ENCODE data around the gene SMIM5.

SMIM5 gene

GRCh38 chr17:75604034-75604695 is 29.1 kb upstream of the SMIM5 start:
- no peak overlapping the region for H3K4me3 ChIP-seq (ENCODE audit: extremely low read depth, insufficient read depth, low read length, poor library complexity, severe bottlenecking)
- peaks cover 3% of the 10 kb centered on the region for H3K4me1 ChIP-seq (ENCODE audit: control insufficient read depth, insufficient read depth, low read length, poor library complexity, severe bottlenecking)
- H3K9me3 ChIP-seq (ENCODE audit: control insufficient read depth, low read length), result no peaks in the 10 kb centered on the region
- no peak overlapping the region for H3K27ac ChIP-seq (ENCODE audit: low read depth, low read length, severe bottlenecking)
- WGBS, 2 experiments (ENCODE audit: insufficient coverage in 2 of 2), result 87 to 91% methylated on average over 7 to 8 of the region's 12 CpGs
- H3K36me3 ChIP-seq (ENCODE audit: control insufficient read depth, insufficient read depth, low read length), result no peaks in the 10 kb centered on the region

- no peaks in the 10 kb centered on the region for H3K36me3 ChIP-seq (ENCODE audit: control insufficient read depth, insufficient read depth, low read length)
- H3K9me3 ChIP-seq (ENCODE audit: control insufficient read depth, low read length), result no peaks in the 10 kb centered on the region
- H3K4me1 ChIP-seq (ENCODE audit: control insufficient read depth, insufficient read depth, low read length, poor library complexity, severe bottlenecking), result peaks cover 3% of the 10 kb centered on the region
- no peak overlapping the region for H3K4me3 ChIP-seq (ENCODE audit: extremely low read depth, insufficient read depth, low read length, poor library complexity, severe bottlenecking)
- WGBS, 2 experiments (ENCODE audit: insufficient coverage in 2 of 2), result 88 to 90% methylated on average over 10 to 11 of the region's 16 CpGs
- H3K27ac ChIP-seq (ENCODE audit: low read depth, low read length, severe bottlenecking), result no peak overlapping the region
These were observed 27.4 kb upstream of the SMIM5 start for GRCh38 chr17:75605790-75606189.

DNA sequence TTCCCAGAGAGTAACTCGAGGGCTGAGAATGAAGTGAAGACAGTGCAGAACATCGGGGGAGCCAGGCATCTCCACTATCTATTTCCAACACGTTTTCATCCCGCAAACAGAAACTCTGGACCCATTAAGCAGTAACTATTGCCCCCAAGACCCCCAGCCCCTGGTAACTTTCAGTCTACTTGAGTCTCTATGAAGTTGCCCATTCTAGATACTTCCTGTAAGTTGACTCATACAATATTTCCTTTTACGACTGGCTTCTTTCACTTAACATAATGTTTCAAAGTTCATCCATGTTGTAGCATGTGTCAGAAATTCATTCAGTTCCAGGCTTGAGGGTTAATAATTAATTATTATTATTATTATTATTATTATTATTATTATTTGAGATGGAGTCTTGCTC is 26.1 kb upstream of the SMIM5 start:
- H3K4me3 ChIP-seq (ENCODE audit: extremely low read depth, insufficient read depth, low read length, poor library complexity, severe bottlenecking), result no peak overlapping the region
- no peak overlapping the region for H3K27ac ChIP-seq (ENCODE audit: low read depth, low read length, severe bottlenecking)
- H3K4me1 ChIP-seq (ENCODE audit: control insufficient read depth, insufficient read depth, low read length, poor library complexity, severe bottlenecking), result peaks cover 3% of the 10 kb centered on the region
- no peaks in the 10 kb centered on the region for H3K9me3 ChIP-seq (ENCODE audit: control insufficient read depth, low read length)
- WGBS, 2 experiments (ENCODE audit: insufficient coverage in 2 of 2), result 88 to 100% methylated on average over 3 of the region's 5 CpGs
- no peaks in the 10 kb centered on the region for H3K36me3 ChIP-seq (ENCODE audit: control insufficient read depth, insufficient read depth, low read length)

- Histone ChIP-seq H3K27ac (ENCODE audit: low read depth, low read length, severe bottlenecking) (no peak overlapping the region), H3K36me3 (ENCODE audit: control insufficient read depth, insufficient read depth, low read length) (no peaks in the 10 kb centered on the region)
- WGBS, 2 experiments (ENCODE audit: insufficient coverage in 2 of 2), result 89 to 91% methylated on average over 23 of the region's 25 CpGs
These were observed 22.9 kb upstream of the SMIM5 start for GRCh38 chr17:75610103-75610984.

DNA sequence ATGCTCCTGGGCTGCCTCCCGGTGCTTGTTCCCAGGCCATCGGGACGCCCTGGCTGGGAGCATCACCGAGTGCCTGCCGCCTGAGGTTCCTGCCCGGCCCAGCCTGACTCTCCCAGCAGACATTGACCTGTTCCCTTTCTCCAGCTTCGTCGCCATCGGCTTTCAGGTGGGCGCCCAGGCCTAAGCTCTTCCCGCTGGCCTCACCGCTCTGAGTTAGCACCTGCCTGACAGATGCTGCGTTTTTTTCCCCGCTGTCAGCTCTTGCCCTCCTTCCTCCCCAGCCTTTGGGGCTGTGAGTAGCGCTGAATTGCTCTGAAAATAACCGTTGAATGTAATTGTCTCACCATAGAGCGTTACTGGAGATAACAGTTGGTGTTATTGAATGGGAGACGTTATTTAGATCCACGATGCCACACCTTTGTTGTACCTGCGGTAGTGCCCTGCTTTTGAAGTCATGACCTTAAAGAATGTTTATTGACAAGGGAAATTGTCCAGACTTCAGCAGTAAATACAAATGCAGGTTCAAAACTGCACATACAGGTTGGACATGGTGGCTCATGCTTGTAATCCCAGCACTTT is 21.3 kb upstream of the SMIM5 start:
- H3K36me3 ChIP-seq (ENCODE audit: control insufficient read depth, insufficient read depth, low read length), result no peaks in the 10 kb centered on the region
- no peaks in the 10 kb centered on the region for H3K9me3 ChIP-seq (ENCODE audit: control insufficient read depth, low read length)
- H3K4me1 ChIP-seq (ENCODE audit: control insufficient read depth, insufficient read depth, low read length, poor library complexity, severe bottlenecking), result no peaks in the 10 kb centered on the region
- no peak overlapping the region for H3K4me3 ChIP-seq (ENCODE audit: extremely low read depth, insufficient read depth, low read length, poor library complexity, severe bottlenecking)
- WGBS, 2 experiments (ENCODE audit: insufficient coverage in 2 of 2), result 91 to 96% methylated on average over 14 to 20 of the region's 20 CpGs
- no peak overlapping the region for H3K27ac ChIP-seq (ENCODE audit: low read depth, low read length, severe bottlenecking)

More at GRCh38 chr17:75610103-75610984, 22.9 kb upstream of the SMIM5 start:
- Histone ChIP-seq H3K9me3 (ENCODE audit: control insufficient read depth, low read length) (no peaks in the 10 kb centered on the region), H3K4me1 (ENCODE audit: control insufficient read depth, insufficient read depth, low read length, poor library complexity, severe bottlenecking) (no peaks in the 10 kb centered on the region), H3K4me3 (ENCODE audit: extremely low read depth, insufficient read depth, low read length, poor library complexity, severe bottlenecking) (no peak overlapping the region)

- Histone ChIP-seq H3K4me1 (ENCODE audit: control insufficient read depth, insufficient read depth, low read length, poor library complexity, severe bottlenecking) (no peaks in the 10 kb centered on the region), H3K4me3 (ENCODE audit: extremely low read depth, insufficient read depth, low read length, poor library complexity, severe bottlenecking) (no peak overlapping the region), H3K36me3 (ENCODE audit: control insufficient read depth, insufficient read depth, low read length) (no peaks in the 10 kb centered on the region), H3K27ac (ENCODE audit: low read depth, low read length, severe bottlenecking) (no peak overlapping the region), H3K9me3 (ENCODE audit: control insufficient read depth, low read length) (no peaks in the 10 kb centered on the region)
- 88 to 92% methylated on average over 18 to 27 of the region's 27 CpGs for WGBS, 2 experiments (ENCODE audit: insufficient coverage in 2 of 2)
These were observed 20.2 kb upstream of the SMIM5 start for GRCh38 chr17:75612906-75613626.

DNA sequence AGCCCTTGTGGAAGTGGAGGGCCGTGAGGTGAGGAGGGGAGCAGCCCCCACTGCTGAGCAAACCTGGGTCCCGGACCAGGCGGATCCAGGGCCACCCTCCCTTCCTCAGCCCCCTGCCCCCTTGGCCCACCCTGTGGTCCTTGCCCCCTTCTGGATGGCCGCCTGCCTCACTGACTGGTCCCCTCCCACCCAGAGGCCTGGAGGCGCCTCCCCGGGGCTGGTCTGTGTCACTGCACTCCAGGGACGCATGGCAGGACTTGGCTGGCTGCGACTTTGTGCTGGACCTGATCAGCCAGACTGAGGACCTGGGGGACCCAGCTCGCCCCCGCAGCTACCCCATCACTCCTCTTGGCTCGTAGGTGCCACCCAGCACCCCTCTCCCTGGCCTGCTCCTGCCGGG is 19.2 kb upstream of the SMIM5 start:
- Histone ChIP-seq H3K27ac (ENCODE audit: low read depth, low read length, severe bottlenecking) (no peak overlapping the region), H3K36me3 (ENCODE audit: control insufficient read depth, insufficient read depth, low read length) (no peaks in the 10 kb centered on the region), H3K4me3 (ENCODE audit: extremely low read depth, insufficient read depth, low read length, poor library complexity, severe bottlenecking) (no peak overlapping the region), H3K9me3 (ENCODE audit: control insufficient read depth, low read length) (no peaks in the 10 kb centered on the region), H3K4me1 (ENCODE audit: control insufficient read depth, insufficient read depth, low read length, poor library complexity, severe bottlenecking) (no peaks in the 10 kb centered on the region)
- WGBS, 2 experiments (ENCODE audit: insufficient coverage in 2 of 2), result 82 to 84% methylated on average over 6 to 10 of the region's 12 CpGs

- Histone ChIP-seq H3K9me3 (ENCODE audit: control insufficient read depth, low read length) (no peaks in the 10 kb centered on the region), H3K36me3 (ENCODE audit: control insufficient read depth, insufficient read depth, low read length) (no peaks in the 10 kb centered on the region)
- WGBS, 2 experiments (ENCODE audit: insufficient coverage in 2 of 2), result 88 to 89% methylated on average over 13 to 17 of the region's 19 CpGs
These were observed 18.5 kb upstream of the SMIM5 start for GRCh38 chr17:75614556-75615270.

DNA sequence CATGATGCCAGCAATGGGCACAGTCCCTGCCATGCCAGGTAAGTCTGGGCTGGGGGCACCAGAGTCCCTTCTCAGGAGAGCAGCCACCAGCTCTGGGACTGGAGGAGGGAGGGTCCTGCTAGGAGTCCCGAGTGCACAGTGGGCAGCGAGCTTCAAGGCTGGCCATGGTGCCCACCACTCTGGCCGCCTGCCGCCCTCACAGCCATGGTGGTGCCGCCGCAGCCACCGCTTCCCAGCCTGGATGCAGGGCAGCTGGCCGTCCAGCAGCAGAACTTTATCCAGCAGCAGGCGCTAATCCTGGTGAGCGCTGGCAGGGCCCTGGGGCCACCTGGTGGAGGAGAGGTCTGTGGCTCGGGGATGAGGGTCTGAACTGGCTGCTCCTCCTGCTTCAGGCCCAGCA is 17.9 kb upstream of the SMIM5 start:
- H3K4me1 ChIP-seq (ENCODE audit: control insufficient read depth, insufficient read depth, low read length, poor library complexity, severe bottlenecking), result no peaks in the 10 kb centered on the region
- no peaks in the 10 kb centered on the region for H3K36me3 ChIP-seq (ENCODE audit: control insufficient read depth, insufficient read depth, low read length)
- no peak overlapping the region for H3K4me3 ChIP-seq (ENCODE audit: extremely low read depth, insufficient read depth, low read length, poor library complexity, severe bottlenecking)
- H3K27ac ChIP-seq (ENCODE audit: low read depth, low read length, severe bottlenecking), result no peak overlapping the region
- 88 to 94% methylated on average over 10 to 11 of the region's 11 CpGs for WGBS, 2 experiments (ENCODE audit: insufficient coverage in 2 of 2)
- no peaks in the 10 kb centered on the region for H3K9me3 ChIP-seq (ENCODE audit: control insufficient read depth, low read length)

More at GRCh38 chr17:75614556-75615270, 18.5 kb upstream of the SMIM5 start:
- no peak overlapping the region for H3K4me3 ChIP-seq (ENCODE audit: extremely low read depth, insufficient read depth, low read length, poor library complexity, severe bottlenecking)
- no peaks in the 10 kb centered on the region for H3K4me1 ChIP-seq (ENCODE audit: control insufficient read depth, insufficient read depth, low read length, poor library complexity, severe bottlenecking)
- no peak overlapping the region for H3K27ac ChIP-seq (ENCODE audit: low read depth, low read length, severe bottlenecking)
